ENCODE data around the gene HORMAD2. TPM values are rescaled to one million over a fixed set of nuclear protein-coding genes. Genes with fewer than 3 reads are reported as not detected.

HORMAD2 gene
- total RNA-seq, 2 donors from 2014 or later = not detected

DNA sequence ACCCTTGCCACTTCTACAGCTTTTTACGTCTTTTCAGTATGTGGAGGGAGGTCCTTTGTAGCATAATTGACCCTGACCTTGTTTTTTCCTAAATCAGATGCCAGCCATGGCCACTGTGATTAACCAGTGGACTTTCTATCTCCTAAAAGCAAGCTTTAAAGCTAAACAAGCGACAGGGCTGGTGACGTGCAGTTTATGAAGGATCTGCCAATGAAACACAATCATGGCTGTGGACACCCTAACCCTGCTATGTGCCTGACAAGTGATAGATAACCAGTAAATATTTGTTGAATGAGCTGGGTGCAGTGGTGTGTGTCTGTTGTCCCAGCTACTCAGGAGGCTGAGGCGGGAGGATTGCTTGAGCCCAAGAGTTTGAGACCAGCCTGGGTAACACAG lies 102.1 kb downstream of the HORMAD2 start:
- intact Hi-C loops (cut with DNase I) = no loop called here
- no peak for DNase-seq (ENCODE audit: low spot score)

DNA sequence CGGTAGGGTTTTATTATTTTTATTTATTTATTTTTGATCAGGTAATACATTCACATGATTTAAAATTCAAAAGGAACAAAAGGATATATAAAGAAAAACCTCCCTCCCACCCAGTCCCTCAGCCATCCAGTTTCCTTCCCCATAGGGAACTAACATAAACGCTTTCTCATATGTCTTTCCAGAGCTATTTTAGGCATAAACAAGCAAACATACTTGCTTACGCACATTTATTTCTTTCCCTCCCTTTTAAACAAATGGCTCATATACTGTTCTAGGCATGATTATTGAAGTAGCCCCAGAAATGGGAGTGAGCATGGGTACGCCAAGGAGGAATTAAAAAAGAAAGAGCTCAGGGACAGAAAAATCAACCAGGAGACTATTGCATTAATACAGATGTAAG lies 102.6 kb downstream of the HORMAD2 start:
- intact Hi-C loops (cut with DNase I) = no loop called here
- no peak for DNase-seq (ENCODE audit: low spot score)

DNA sequence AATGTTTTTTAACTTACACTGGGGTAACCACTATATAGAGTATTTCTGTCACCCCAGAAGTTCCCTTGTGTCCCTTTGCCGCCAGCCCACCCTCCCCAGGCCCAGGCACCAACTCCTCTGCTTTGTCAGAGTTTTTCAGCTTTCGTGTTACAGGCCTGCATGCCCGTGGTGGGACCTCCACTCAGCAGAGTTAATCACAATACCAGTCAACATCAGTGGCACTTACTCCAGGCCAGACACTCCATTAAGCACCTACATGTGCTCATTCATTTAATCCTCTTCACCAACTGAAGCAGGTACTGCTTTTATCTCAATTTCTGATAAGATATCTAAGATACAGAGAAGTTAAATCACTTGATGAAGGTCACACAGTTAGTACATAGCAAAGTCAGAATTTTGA lies 103.0 kb downstream of the HORMAD2 start:
- intact Hi-C loops (cut with DNase I) = no loop called here
- no peak for DNase-seq (ENCODE audit: low spot score)

DNA sequence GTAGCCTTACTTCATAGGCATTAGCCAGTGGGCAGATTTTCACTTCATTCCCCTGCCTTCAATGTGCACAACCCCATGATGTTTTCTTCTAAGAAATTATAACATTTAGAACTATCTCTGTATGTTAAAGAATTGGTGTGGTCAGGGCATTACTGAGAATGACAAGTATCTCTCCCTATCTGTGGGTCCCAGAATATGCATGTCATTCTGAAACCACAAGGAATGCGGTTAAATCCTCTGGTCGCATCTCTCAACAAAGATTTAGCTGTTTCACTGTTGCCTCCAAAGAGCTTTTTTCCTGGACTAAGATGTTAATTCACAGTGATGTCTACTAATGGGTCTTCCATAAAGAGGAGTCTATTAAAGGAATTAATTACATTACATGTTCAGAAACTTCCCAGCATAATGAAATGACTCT lies 103.6 kb downstream of the HORMAD2 start:
- intact Hi-C loops (cut with DNase I) = no loop called here
- no peak for DNase-seq (ENCODE audit: low spot score)

DNA sequence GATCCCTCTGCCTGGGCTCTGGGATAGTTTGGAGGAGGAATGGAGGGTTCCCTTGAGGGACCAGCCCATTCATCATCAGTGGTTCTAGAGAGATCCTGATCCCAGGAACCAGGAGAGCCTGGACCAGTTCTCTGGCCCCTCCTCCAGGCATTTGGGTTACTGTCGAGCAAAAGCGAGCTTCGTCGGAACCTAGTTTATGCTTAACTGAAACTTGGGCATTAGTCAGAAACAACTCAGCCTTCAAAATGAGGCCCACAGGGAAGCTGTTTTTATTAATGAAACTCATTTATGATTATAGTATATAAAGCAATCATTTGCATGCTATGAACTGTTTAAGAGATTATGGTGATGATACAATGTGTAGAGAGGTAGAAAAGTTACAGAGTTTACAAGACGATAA lies 104.9 kb downstream of the HORMAD2 start:
- intact Hi-C loops (cut with DNase I) = no loop called here
- no peak for DNase-seq (ENCODE audit: low spot score)

DNA sequence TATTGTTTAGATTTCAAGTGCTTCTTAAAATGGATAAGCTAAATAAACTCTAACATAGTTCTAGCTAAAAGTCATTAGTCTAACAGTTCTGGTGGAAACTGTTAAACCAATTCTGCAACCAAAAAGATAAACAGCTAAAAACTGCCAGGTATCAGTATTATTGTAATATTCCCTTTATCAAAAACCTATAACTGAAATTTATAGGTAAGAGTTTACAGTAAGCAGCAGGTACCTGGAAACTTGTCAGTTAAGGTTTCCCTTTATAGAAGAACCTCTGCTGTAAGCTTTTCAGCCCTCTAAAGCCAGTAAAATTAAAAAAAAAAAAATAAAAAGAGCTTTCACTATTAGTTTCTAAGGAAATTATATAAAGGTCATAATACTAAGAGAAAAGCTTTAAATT lies 105.3 kb downstream of the HORMAD2 start:
- DNase-seq (ENCODE audit: low spot score) = no peak
- intact Hi-C loops (cut with DNase I) = no loop called here

DNA sequence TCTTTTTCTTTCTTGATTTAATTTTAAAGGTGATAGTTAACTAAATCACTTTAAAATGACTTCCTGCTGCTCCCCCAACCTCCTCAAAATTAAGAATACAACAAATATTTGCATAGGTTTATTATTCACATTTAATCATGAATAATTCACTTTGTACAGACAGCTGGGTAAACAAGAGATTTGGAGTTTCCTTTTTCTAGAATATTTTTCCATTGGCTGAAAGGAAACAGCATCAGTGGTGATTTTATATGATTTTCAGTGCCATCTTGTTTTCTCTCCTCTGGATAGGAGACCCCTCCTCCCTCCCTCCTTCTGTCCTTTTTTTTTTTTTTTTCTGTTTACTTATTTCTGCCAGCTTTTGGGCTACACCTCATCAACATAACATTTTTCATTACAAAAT lies 105.8 kb downstream of the HORMAD2 start:
- no peak for DNase-seq (ENCODE audit: low spot score)
- intact Hi-C loops (cut with DNase I) = no loop called here

DNA sequence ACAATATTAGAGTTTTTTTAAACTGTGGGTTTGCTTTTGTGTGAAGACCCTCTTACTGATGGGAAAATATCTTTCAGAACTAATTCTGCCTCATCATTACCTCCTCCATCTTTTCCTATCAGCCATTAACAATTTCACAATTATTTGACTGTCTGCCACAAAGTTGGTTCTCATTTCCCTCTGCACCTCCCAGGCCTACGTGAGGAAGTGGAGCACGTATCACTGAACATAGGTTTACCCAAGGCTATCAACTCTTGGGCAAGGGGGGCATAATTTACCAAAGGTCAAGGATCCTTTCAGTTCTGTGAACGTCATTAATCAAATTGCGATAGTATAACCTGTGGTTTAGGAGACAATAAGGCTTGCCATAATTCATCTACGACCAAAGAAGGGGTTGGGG lies 106.2 kb downstream of the HORMAD2 start:
- intact Hi-C loops (cut with DNase I) = no loop called here

DNA sequence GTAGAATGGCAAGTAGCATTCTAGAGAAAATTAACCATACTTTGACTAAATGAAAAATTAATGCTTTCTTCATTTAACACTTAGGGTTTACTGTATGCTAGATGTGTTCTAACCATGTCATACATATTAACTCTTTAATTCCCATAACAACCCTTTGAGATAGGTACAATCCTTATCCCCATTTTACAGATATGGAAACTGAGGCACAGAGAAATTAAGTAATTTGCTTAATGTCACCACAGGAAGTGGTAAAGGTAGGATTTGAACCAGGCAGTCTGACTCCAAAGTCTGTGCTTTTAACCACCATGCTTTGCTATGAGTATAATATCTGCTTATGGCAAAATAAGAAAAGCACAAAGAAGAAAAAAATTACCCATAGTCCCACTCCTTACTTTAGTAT lies 106.8 kb downstream of the HORMAD2 start:
- intact Hi-C loops (cut with DNase I) = no loop called here
- DNase-seq (ENCODE audit: low spot score) = no peak

More for the DNA sequence above, 106.2 kb downstream of the HORMAD2 start:
- no peak for DNase-seq (ENCODE audit: low spot score)

DNA sequence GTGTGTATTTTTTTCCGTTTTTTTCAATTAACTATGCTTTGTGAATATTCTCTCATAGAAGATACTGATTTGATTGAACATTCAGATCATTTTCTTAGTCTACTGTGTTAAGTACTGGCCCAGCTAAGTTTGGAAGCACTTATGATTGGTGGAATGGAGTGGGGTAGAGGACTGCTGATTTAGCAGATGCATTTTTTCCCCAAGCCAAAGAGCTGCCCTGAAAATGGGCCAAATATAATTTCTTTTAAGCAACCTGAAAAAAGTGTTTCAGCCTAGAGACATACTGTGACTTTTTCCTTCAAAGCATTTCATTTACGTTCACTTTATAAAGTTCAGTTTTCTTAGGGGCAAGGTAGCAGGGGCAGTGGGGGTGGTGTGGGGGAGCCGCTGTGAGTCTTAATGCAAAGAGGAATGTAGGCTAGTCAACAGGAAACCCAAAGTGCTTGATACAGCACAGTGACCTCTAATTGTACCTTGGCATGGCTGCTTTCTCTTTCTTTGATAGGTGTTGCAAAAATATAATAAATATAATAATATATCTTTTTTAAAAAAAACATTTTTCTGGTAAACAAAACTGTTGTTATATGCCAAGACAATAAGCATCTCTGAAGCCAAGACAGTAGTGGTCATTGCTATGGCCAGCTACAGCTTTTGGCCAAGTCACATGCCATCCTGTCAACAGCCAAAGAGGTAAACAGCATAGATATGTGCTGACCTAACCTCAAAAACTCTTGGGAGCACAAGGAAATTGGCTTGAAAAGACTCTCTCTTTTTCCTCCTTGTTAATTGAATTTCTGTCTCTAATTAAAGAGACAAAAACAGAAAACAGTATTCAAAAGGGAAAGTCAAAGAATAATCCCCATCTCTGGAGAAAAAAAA lies 107.5 kb downstream of the HORMAD2 start:
- intact Hi-C loops (cut with DNase I) = no loop called here

DNA sequence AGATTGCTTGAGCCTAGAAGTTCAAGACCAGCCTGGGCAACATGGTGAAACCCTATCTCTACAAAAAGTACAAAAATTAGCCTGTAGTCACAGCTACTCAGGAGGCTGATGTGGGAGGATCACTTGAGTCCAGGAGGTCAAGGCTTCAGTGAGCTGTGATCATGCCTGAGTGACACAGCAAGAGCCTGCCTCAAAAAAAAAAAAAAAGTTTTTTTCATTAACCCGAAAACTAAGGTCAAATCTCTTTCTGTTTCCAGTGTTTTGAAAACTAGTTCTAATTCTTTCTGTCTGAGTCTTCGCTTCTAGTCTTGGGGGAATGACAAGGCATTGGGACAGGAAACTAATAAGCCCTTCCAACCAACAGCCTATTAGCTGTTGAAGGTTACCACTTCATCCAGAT lies 108.6 kb downstream of the HORMAD2 start:
- no peak for DNase-seq (ENCODE audit: low spot score)
- intact Hi-C loops (cut with DNase I) = no loop called here

More for the DNA sequence above, 107.5 kb downstream of the HORMAD2 start:
- no peak for DNase-seq (ENCODE audit: low spot score)

DNA sequence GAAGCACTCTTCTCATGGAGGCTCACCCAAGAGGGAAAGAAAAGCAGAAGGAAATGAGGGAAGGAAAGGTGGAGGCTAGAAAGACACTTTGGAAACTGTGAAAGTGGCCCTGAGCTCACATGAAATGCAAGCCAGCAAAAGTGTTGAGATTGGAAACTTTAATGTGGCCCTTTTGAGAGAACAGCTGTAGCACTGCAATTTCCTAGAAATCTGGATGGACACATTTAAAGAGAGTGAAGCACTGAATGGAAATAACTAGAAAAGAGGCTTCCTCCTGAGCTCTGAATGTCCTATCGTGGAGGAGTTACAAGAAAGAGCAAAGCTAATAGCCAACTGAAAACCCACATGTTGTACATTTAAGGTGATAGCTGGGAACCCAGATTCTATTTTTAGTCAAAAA lies 110.3 kb downstream of the HORMAD2 start:
- intact Hi-C loops (cut with DNase I) = no loop called here
- DNase-seq (ENCODE audit: low spot score) = no peak

DNA sequence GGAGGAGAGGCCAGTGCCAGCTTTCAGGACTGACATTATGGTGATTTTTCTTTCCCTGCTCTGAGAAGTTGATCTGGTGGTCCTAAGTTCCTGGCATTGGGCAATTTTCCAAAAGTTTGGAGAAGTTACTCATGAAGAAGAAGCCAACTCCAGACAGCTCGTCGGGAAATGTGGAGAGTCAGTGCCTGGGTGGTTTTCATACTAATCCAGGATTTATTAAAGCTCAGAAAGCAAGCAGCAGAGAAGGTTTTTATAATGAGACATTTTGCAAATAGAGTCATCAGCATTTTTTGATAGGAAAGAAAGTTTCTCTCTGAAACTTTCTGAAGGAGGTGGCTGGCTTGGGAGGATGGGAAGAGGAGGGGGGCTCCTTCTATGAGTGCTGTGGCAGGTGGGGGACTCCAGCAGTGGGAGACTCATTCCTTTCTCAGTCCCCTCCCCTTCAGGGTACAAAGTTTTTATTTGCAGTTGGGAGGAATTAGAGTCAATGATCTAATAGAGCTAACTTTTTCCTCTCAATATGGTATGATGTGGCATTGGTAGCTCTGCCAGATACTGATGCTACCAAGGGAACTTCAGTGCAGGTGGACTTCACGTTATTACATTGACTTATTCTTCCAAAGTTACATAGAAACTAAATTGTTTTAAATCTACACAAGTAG lies 110.9 kb downstream of the HORMAD2 start:
- intact Hi-C loops (cut with DNase I) = no loop called here
- no peak for DNase-seq (ENCODE audit: low spot score)

DNA sequence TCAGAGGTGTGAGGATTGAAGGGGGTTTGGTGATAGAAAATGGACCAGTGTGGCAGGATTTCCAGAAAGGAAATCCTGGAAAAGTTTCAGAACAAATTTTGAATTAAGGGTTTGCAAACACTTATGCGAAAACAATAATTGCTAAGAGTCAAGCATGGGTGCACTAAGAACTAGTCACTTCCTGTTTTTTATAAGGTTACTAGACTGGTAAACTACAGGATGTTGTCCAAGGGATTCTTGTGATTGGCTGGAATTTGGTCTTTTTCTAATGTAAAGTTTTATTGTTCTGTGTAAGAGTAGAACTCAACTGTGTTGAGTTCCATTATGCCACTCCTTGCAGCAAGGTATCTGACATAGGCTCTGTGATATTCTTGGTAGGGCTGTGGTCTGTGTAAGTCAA lies 112.2 kb downstream of the HORMAD2 start:
- intact Hi-C loops (cut with DNase I) = no loop called here

DNA sequence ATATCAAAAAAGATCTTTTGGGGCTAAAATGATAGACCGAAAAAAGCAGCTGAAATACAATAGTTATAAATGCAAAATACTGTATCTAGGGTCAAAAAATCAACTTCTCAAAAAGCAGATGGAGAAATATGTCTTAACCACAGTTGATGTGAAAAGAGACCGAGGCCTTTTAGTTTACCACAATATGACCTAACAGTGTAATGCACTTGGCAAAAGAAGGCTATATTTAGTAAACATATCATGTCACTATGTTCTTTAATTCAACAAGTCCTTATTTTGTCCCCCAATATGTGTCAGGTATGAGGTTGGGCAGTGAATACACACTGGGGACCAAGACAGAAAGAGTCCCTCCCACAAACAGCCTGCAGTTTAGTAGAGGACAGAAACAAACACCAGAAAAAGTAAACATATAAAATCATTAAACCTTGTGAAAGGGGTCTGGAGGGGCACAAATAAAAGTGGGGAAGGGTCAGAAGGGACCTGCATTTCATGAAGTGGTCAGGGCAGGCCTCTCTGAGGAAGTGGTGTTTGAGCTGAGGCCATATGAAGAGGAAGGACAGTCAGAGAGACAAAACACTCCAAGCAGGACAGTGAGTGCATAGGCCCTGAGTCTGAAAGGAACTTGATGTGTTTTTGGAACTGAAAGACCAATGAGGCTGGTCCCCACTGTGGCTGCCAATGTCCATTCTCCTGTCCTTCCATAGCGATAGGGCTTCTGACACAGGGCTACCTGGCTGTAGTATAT lies 112.9 kb downstream of the HORMAD2 start:
- intact Hi-C loops (cut with DNase I) = no loop called here
- DNase-seq (ENCODE audit: low spot score) = no peak

More for the DNA sequence above, 112.2 kb downstream of the HORMAD2 start:
- no peak for DNase-seq (ENCODE audit: low spot score)

DNA sequence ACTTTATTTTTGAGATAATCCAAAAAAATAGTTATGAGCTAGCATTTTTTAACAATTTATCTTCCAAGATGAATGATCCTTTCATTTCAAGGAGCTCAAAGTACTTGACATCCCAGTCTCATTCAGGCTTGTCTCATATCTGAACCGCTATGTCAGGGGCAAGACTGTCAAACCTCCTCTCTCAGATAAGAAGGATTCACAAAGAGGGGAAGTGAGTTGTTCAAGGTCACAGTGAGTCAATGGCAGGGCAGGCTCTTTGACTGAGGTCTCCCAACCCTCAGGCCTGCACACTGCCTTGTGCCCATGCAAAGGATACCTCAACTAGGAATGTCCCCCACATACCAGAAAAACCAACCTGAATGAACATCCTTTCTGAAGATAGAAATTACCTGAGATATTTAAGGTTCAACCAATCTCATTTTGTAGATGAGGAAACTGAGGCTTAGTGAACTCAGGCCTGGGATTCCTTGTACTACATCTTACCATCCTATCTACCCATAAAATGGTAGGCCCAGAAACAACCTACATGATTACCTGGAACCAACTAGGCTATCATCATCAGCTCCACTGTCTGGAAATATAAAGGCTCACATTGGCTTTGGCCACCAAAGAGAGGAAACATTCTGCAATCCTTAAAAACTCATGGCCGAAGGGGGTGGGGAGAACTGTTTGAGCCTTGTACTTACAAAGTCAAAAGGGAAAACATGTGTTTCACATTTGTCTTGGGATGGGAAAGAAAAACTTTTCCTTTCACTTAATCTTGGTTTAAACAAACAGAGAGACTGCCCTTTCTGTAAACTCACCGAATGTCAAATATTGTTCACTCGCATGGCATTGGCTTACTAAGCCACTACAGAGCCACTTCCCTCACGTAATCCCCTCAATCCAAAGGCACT lies 115.2 kb downstream of the HORMAD2 start:
- intact Hi-C loops (cut with DNase I) = loop anchor here in 1 of 2 donors (2.0 kb wide), 1 partner anchor 37 kb away; no protein-coding TSS in a partner anchor
- no peak for DNase-seq (ENCODE audit: low spot score)

DNA sequence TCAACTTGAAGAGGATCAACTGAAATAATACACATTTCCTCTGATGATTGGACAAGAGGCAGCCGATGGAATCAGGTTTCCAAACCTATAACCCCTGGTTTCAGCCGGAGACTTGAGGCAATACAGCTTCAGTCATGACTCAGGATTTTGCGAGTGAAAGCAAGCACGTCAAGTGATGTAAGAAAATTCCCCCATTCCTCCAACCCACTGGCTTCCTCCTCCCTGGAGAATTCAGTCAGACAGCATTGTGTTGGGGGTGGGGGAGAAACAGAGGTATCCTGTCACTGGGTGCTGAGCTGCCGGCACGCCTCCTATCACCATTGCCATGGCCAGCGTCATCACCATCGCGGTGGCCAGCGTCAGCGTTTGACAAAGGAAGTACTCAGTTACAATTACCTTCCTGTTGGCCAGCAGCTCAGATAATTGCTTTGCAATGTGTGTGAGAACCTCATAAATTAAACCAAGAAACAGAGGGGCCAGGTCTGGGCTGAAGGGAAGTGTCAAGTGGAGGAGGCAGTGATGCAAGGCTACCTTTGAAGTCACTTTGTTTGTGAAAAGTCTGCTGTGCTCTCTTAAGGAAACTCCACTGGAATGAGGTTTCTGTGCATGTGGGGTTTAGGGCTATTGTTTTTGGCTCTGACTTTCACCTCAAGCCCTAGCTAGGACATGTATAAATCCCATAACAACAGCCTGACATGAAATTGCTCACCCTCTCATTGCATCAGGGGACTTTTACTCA lies 116.0 kb downstream of the HORMAD2 start:
- intact Hi-C loops (cut with DNase I) = loop anchor here in 1 of 2 donors (2.0 kb wide), 1 partner anchor 36 kb away; no protein-coding TSS in a partner anchor
- DNase-seq (ENCODE audit: low spot score) = peak; percentile 94

DNA sequence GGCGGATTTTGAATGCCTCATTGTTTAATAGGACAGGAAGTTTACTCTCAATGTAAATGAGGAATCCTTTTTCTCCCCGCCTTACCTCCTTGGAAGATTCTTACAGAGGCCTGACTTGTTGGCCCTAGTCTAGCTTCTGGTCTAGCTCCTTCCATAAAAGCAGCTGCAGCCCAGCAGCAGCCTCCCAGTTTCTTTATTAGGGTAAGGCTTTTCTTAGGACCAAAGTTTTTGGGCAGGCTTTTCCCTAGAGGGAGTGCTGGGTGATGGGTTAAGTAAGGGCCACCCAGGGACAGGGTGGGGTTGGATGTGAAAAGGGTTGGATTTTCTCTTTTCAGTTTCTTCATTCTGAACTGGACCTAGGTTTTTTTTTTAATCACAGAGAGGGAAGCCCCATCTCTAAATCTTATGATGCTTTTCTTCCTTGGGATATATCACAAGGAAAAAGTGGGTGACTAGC lies 116.6 kb downstream of the HORMAD2 start:
- intact Hi-C loops (cut with DNase I) = loop anchor here in 1 of 2 donors (2.0 kb wide), 1 partner anchor 36 kb away; no protein-coding TSS in a partner anchor
- DNase-seq (ENCODE audit: low spot score) = no peak

Data from posterior vena cava (tissue), 2 donors.